A673 (cell line): ENCODE results near the gene BEND3. TPM values are rescaled to one million over a fixed set of nuclear protein-coding genes. Genes with fewer than 3 reads are reported as not detected.
"Not testable (repeated sequence)": the region's sequence is repeated elsewhere in the genome, so short reads cannot be mapped to it uniquely, and the experiment has no call there.

Experiments used
- BruUV-seq: library from RNA; stranded (reverse); fragments of 400-500 nt; replicated peaks from 2 replicates; lab custom pipeline; 2021; lab: Mats Ljungman, UMichigan
- CTCF ChIA-PET: fragments of 300-600 bp; sonication (Branson Sonifier 250); formaldehyde crosslinking; loops from one replicate; lab custom pipeline; 2022; ENCODE audit warnings: antibody characterized with exemption; lab: Charles Lee
- POLR2A ChIA-PET: fragments of 300-600 bp; sonication (Branson Sonifier 250); formaldehyde crosslinking; loops from one replicate; lab custom pipeline; 2022; ENCODE audit warnings: antibody characterized with exemption; ENCODE audit not compliant: low non-redundant PET; lab: Charles Lee
- DNase-seq: peaks from one replicate; pipeline ENCODE4 v3.0.0-alpha.2; 2015; ENCODE audit warnings: low spot score
- H3K27ac ChIP-seq: fragments of 200-600 bp; sonication (generic); 2 replicates; pipeline ENCODE4 v1.5.1; 2016; ENCODE audit warnings: mixed run types, low read depth, mild to moderate bottlenecking, mixed read lengths, antibody characterized with exemption, low read length; ENCODE audit not compliant: poor library complexity, severe bottlenecking
- H3K27me3 ChIP-seq: fragments of 200-600 bp; sonication (generic); replicated peaks from 2 replicates; pipeline ENCODE4 v1.6.1; 2017; ENCODE audit warnings: mixed run types, low read depth, mild to moderate bottlenecking, mixed read lengths, antibody characterized with exemption, low read length; ENCODE audit not compliant: insufficient read depth, poor library complexity
- H3K36me3 ChIP-seq: fragments of 200-600 bp; sonication (generic); 2 replicates; pipeline ENCODE4 v1.6.1; 2016; ENCODE audit warnings: mixed run types, mild to moderate bottlenecking, mixed read lengths, antibody characterized with exemption, low read length; ENCODE audit not compliant: insufficient read depth, poor library complexity, severe bottlenecking
- H3K4me1 ChIP-seq: fragments of 200-600 bp; sonication (generic); 2 replicates; pipeline ENCODE4 v1.6.1; 2017; ENCODE audit warnings: mixed run types, mild to moderate bottlenecking, mixed read lengths, antibody characterized with exemption, low read length; ENCODE audit not compliant: insufficient read depth, poor library complexity, severe bottlenecking
- H3K4me3 ChIP-seq: fragments of 200-600 bp; sonication (generic); 2 replicates; pipeline ENCODE4 v1.5.1; 2016; ENCODE audit warnings: low read depth, mixed run types, mild to moderate bottlenecking, mixed read lengths, low read length; ENCODE audit not compliant: poor library complexity, severe bottlenecking
- H3K9me3 ChIP-seq: fragments of 200-600 bp; sonication (generic); 2 replicates; pipeline ENCODE4 v1.6.1; 2016; ENCODE audit warnings: mixed run types, low read depth, mild to moderate bottlenecking, mixed read lengths, antibody characterized with exemption, low read length; ENCODE audit not compliant: poor library complexity, severe bottlenecking
- CTCF ChIP-seq: fragments of 300-800, 200-600 bp; sonication (generic); conservative IDR thresholded peaks from 2 replicates; pipeline ENCODE4 v1.5.1; 2017; ENCODE audit warnings: low read depth, mild to moderate bottlenecking, antibody characterized with exemption, low read length, moderate library complexity, mixed read lengths
- EZH2 ChIP-seq: fragments of 200-600 bp; sonication (generic); IDR thresholded peaks from 2 replicates; pipeline ENCODE4 v1.6.1; 2017; ENCODE audit warnings: borderline replicate concordance, low read depth, mild to moderate bottlenecking, mixed read lengths, antibody characterized with exemption, low read length; ENCODE audit not compliant: poor library complexity, severe bottlenecking
- intact Hi-C: fragments of 100-400 bp; cut with micrococcal nuclease; formaldehyde crosslinking; loops from one replicate; pipeline ENCODE4 v1.10.0; 2022; ENCODE audit not compliant: unreplicated experiment
- total RNA-seq: library from RNA; stranded (reverse); gene quantifications from 2 replicates; pipeline ENCODE4 v1.2.3, GENCODE V29; 2021

The BEND3 gene
- total RNA-seq, 1 experiment from 2014 or later: 10.9 TPM

GRCh38 chr6:107098436-107099307 lies 16.6 kb downstream of the BEND3 start:
- DNase-seq: no peak
- BruUV-seq: no TSS peak
- TF ChIP-seq EZH2 (no peak), CTCF (no peak)
- intact Hi-C loops: no loop called here
- H3K9me3 ChIP-seq: no peaks in the 10 kb centered on the region
- H3K27me3 ChIP-seq: no peaks in the 10 kb centered on the region
- H3K36me3 ChIP-seq: no peaks in the 10 kb centered on the region
- H3K27ac ChIP-seq: no peak overlapping the region
- ChIA-PET POLR2A (no interaction called here), CTCF (no interaction called here)
- no peak overlapping the region for H3K4me3 ChIP-seq
- H3K4me1 ChIP-seq: no peaks in the 10 kb centered on the region

GRCh38 chr6:107084459-107084858 lies 30.9 kb downstream of the BEND3 start:
- DNase-seq, CTCF ChIA-PET, H3K9me3 ChIP-seq, BruUV-seq, H3K27ac ChIP-seq, H3K36me3 ChIP-seq, H3K4me3 ChIP-seq, intact Hi-C loops, POLR2A ChIA-PET, H3K4me1 ChIP-seq, H3K27me3 ChIP-seq: not testable (repeated sequence)

GRCh38 chr6:107083921-107084320 lies 31.4 kb downstream of the BEND3 start:
- BruUV-seq: no TSS peak
- no peak for DNase-seq
- ChIA-PET POLR2A (no interaction called here), CTCF (no interaction called here)
- intact Hi-C loops: no loop called here
- Histone ChIP-seq H3K27me3 (no peaks in the 10 kb centered on the region), H3K4me3 (no peak overlapping the region), H3K27ac (no peak overlapping the region), H3K9me3 (no peaks in the 10 kb centered on the region), H3K36me3 (no peaks in the 10 kb centered on the region), H3K4me1 (no peaks in the 10 kb centered on the region)
- no peak for TF ChIP-seq EZH2
- no peak for TF ChIP-seq CTCF
